Smooth muscle cell (in vitro differentiated cells): Measurements from ENCODE around the gene DCC. TPM values are rescaled to one million over a fixed set of nuclear protein-coding genes. Genes with fewer than 3 reads are reported as not detected.

ENCODE experiments used
- DNase-seq: peaks from one replicate; lab custom pipeline; 2025; ENCODE audit not compliant: unreplicated experiment; lab: John Stamatoyannopoulos, UW
- H2AFZ ChIP-seq: fragments of 200-600 bp; sonication (generic); 2 replicates; pipeline ENCODE4 v1.6.0; 2016; ENCODE audit warnings: antibody characterized with exemption, low read depth, mild to moderate bottlenecking
- H3F3A ChIP-seq: fragments of 200-600 bp; sonication (generic); 2 replicates; pipeline ENCODE4 v1.6.0; 2017; ENCODE audit warnings: antibody characterized with exemption, low read depth
- H3K27ac ChIP-seq: fragments of 200-600 bp; sonication (generic); 2 replicates; pipeline ENCODE4 v1.5.1; 2016; ENCODE audit warnings: low read depth, mild to moderate bottlenecking
- H3K27me3 ChIP-seq: fragments of 200-600 bp; sonication (generic); 2 replicates; pipeline ENCODE4 v1.6.1; 2016; ENCODE audit warnings: low read depth, mild to moderate bottlenecking
- H3K36me3 ChIP-seq: fragments of 200-600 bp; sonication (generic); 2 replicates; pipeline ENCODE4 v1.5.1; 2016; ENCODE audit warnings: low read depth
- H3K4me1 ChIP-seq: fragments of 200-600 bp; sonication (generic); 2 replicates; pipeline ENCODE4 v1.5.1; 2016; ENCODE audit warnings: low read depth
- H3K4me2 ChIP-seq: fragments of 200-600 bp; sonication (generic); 2 replicates; pipeline ENCODE4 v1.6.0; 2016; ENCODE audit warnings: mild to moderate bottlenecking
- H3K4me3 ChIP-seq: fragments of 200-600 bp; sonication (generic); 2 replicates; pipeline ENCODE4 v1.5.1; 2016; ENCODE audit warnings: mild to moderate bottlenecking
- H3K79me2 ChIP-seq: fragments of 200-600 bp; sonication (generic); 2 replicates; pipeline ENCODE4 v1.6.0; 2016; ENCODE audit warnings: low read depth, mild to moderate bottlenecking
- H3K9ac ChIP-seq: fragments of 200-600 bp; sonication (generic); 2 replicates; pipeline ENCODE4 v1.6.0; 2016; ENCODE audit warnings: low read depth
- H3K9me3 ChIP-seq: fragments of 200-600 bp; sonication (generic); replicated peaks from 2 replicates; pipeline ENCODE4 v1.5.1; 2016; ENCODE audit warnings: low read depth
- H4K20me1 ChIP-seq: fragments of 200-600 bp; sonication (generic); 2 replicates; pipeline ENCODE4 v1.6.0; 2016; ENCODE audit warnings: low read depth
- CTCF ChIP-seq: fragments of 200-600 bp; sonication (generic); IDR thresholded peaks from 2 replicates; pipeline ENCODE4 v1.5.1; 2017; ENCODE audit warnings: borderline replicate concordance, mild to moderate bottlenecking, antibody characterized with exemption; ENCODE audit not compliant: insufficient read depth, poor library complexity, severe bottlenecking
- WGBS: methylation state at CpG from one replicate; pipeline ENCODE4 v1.1.7; 2016; ENCODE audit warnings: low lambda C conversion rate; 5-methylcytosine and 5-hydroxymethylcytosine counted together
- polyA plus RNA-seq: library from polyadenylated mRNA; unstranded; fragments of >200 nt; fragmentation: Nextera tagmentation; extraction: Ambion mirVana; gene quantifications from 2 replicates; pipeline ENCODE4 v1.2.1, GENCODE V29; 2016
- total RNA-seq: library from RNA; depleted of rRNA; stranded (reverse); fragments of >200 nt; gene quantifications from 2 replicates; pipeline ENCODE4 v1.2.3, GENCODE V29; 2014

DCC gene
- total and polyA plus RNA-seq, 2 experiments from 2014 or later = not detected

GRCh38 chr18:52950155-52950554, 610.2 kb downstream of the DCC start:
- H3K27ac ChIP-seq = no peak overlapping the region
- no peaks in the 10 kb centered on the region for H4K20me1 ChIP-seq
- no peaks in the 10 kb centered on the region for H3K9me3 ChIP-seq
- no peak for TF ChIP-seq CTCF
- no peak overlapping the region for H3K9ac ChIP-seq
- no peaks in the 10 kb centered on the region for H3F3A ChIP-seq
- no peaks in the 10 kb centered on the region for H3K36me3 ChIP-seq
- H3K4me3 ChIP-seq = no peak overlapping the region
- H3K4me2 ChIP-seq = no peak overlapping the region
- no peaks in the 10 kb centered on the region for H3K4me1 ChIP-seq
- no peaks in the 10 kb centered on the region for H3K27me3 ChIP-seq
- H2AFZ ChIP-seq = no peak overlapping the region
- DNase-seq = no peak
- no peaks in the 10 kb centered on the region for H3K79me2 ChIP-seq

DNA sequence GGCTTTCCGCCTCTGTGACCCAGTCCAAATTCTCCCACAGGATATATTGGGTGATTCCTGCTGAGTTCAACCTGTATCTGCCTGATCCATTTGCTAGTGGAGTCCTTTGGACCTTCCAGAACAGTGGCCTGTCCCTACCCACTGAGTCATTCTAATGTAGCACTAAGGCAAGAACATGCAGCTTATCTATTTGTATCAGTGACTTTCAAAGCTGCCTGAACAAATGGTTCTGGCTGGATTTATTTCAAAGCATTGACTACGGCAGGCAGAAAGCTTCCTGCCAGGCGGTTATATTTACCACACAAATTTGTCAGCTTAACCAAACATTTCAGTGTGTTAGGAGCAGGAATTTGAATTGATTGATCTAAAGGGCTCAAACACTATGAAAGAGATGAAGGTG, 613.4 kb downstream of the DCC start:
- DNase-seq = no peak
- Histone ChIP-seq H3K36me3 (no peaks in the 10 kb centered on the region), H3K4me1 (no peaks in the 10 kb centered on the region)

DNA sequence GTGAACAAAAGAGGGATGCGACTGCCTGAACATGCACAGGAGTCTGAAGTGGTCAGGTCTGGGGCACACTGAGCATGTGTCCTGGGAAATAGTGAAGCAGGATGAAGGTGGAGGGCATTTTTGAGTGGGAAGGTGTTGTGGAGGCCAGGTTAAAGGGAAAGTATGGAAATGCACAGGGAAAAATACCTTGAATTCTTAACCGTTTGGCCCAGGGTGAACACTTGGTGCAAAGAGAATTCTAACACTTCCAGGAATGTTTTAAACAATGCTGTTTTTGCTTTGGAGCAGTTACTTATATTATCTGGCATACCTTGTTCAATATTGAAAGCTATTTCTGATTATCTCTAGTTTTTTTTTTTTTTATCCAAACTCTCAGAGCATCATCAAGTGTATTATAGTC, 623.5 kb downstream of the DCC start:
- H2AFZ ChIP-seq = no peak overlapping the region
- H3K36me3 ChIP-seq = no peaks in the 10 kb centered on the region
- H4K20me1 ChIP-seq = no peaks in the 10 kb centered on the region
- H3K79me2 ChIP-seq = no peaks in the 10 kb centered on the region
- WGBS = 60% methylated on average over 2 of the region's 2 CpGs
- H3K27ac ChIP-seq = no peak overlapping the region
- no peak overlapping the region for H3K4me2 ChIP-seq
- H3K27me3 ChIP-seq = no peaks in the 10 kb centered on the region
- no peaks in the 10 kb centered on the region for H3F3A ChIP-seq
- TF ChIP-seq CTCF = no peak
- no peak overlapping the region for H3K9ac ChIP-seq
- H3K9me3 ChIP-seq = no peaks in the 10 kb centered on the region
- no peaks in the 10 kb centered on the region for H3K4me1 ChIP-seq
- H3K4me3 ChIP-seq = no peak overlapping the region
- DNase-seq = no peak

More for the DNA sequence above, 613.4 kb downstream of the DCC start:
- no peak for TF ChIP-seq CTCF
- Histone ChIP-seq H4K20me1 (no peaks in the 10 kb centered on the region), H3K4me3 (no peak overlapping the region), H3F3A (no peaks in the 10 kb centered on the region), H3K27me3 (no peaks in the 10 kb centered on the region), H3K79me2 (no peaks in the 10 kb centered on the region), H3K27ac (no peak overlapping the region), H3K9me3 (no peaks in the 10 kb centered on the region), H3K4me2 (no peak overlapping the region), H2AFZ (no peak overlapping the region), H3K9ac (no peak overlapping the region)
- WGBS = 51% methylated on average over 3 of the region's 3 CpGs

GRCh38 chr18:52970686-52971085, 630.7 kb downstream of the DCC start:
- no peaks in the 10 kb centered on the region for H3K79me2 ChIP-seq
- no peak overlapping the region for H2AFZ ChIP-seq
- no peaks in the 10 kb centered on the region for H3K27me3 ChIP-seq
- no peak overlapping the region for H3K27ac ChIP-seq
- no peaks in the 10 kb centered on the region for H4K20me1 ChIP-seq
- no peak for DNase-seq
- H3K4me1 ChIP-seq = no peaks in the 10 kb centered on the region
- no peak overlapping the region for H3K4me3 ChIP-seq
- WGBS = 92% methylated on average over 2 of the region's 2 CpGs
- H3K4me2 ChIP-seq = no peak overlapping the region
- no peak overlapping the region for H3K9ac ChIP-seq
- TF ChIP-seq CTCF = no peak
- H3K9me3 ChIP-seq = no peaks in the 10 kb centered on the region
- no peaks in the 10 kb centered on the region for H3F3A ChIP-seq
- H3K36me3 ChIP-seq = no peaks in the 10 kb centered on the region
